GM12878 (cell line): Measurements from ENCODE around the gene ZNF700. TPM values are rescaled to one million over a fixed set of nuclear protein-coding genes. Genes with fewer than 3 reads are reported as not detected.

ENCODE experiments used
- ATAC-seq: fragments of 200-7000 bp; cut with Tn5 transposase; 3 replicates; pipeline ENCODE4 v1.9.1; 2020; ENCODE audit warnings: mild to moderate bottlenecking, moderate library complexity
- BruUV-seq: library from RNA; stranded (reverse); fragments of 400-500 nt; replicated peaks from 2 replicates; lab custom pipeline; 2021; lab: Mats Ljungman, UMichigan
- CTCF ChIA-PET: fragments of 300-600 bp; sonication (Branson Sonifier 250); formaldehyde crosslinking; extraction: SDS; loops from one replicate; lab custom pipeline; 2021; ENCODE audit warnings: inconsistent platforms; lab: Yijun Ruan, JAX
- POLR2A ChIA-PET: fragments of 350-600 bp; formaldehyde crosslinking; extraction: SDS; loops from one replicate; lab custom pipeline; 2021; ENCODE audit warnings: inconsistent platforms; lab: Charles Lee
- RAD21 ChIA-PET: fragments of 300-600 bp; sonication (Branson Sonifier 250); formaldehyde crosslinking; loops from one replicate; lab custom pipeline; 2023; ENCODE audit warnings: antibody characterized with exemption; ENCODE audit not compliant: unreplicated experiment; lab: Charles Lee
- SMC1A ChIA-PET: fragments of 300-600 bp; sonication (Branson Sonifier 250); formaldehyde crosslinking; loops from one replicate; lab custom pipeline; 2023; ENCODE audit not compliant: unreplicated experiment, uncharacterized antibody; lab: Charles Lee
- DNase-seq: peaks from one replicate; pipeline ENCODE4 v3.0.0-alpha.2; 2011; ENCODE audit warnings: low read depth, low spot score
- FAIRE-seq: peaks from 3 replicates; lab custom pipeline; 2011; peaks lifted over from hg19 to GRCh38; lab: Jason Lieb, UNC
- H2AFZ ChIP-seq: 2 replicates; pipeline ENCODE4 v1.6.0; 2011; ENCODE audit warnings: low read depth, low read length, control low read depth; ENCODE audit not compliant: control insufficient read depth
- H3K27ac ChIP-seq: 2 replicates; pipeline ENCODE4 v1.5.1; 2011; ENCODE audit warnings: control low read depth; ENCODE audit not compliant: control insufficient read depth, insufficient read depth
- H3K27me3 ChIP-seq, 2 experiments: replicated peaks in 1 of 2; 2 replicates each; pipeline versions ENCODE4 v1.6.0 to v1.6.1; 2011; ENCODE audit warnings: low read length in 1 of 2; ENCODE audit not compliant: control insufficient read depth in 2 of 2, insufficient read depth in 2 of 2
- H3K36me3 ChIP-seq, 2 experiments: 2 replicates each; pipeline ENCODE4 v1.5.1; 2011; ENCODE audit warnings: low read length in 1 of 2; ENCODE audit not compliant: control insufficient read depth in 2 of 2, insufficient read depth in 2 of 2
- H3K4me1 ChIP-seq: 2 replicates; pipeline ENCODE4 v1.6.1; 2011; ENCODE audit warnings: mild to moderate bottlenecking, low read length, moderate library complexity, mixed read lengths; ENCODE audit not compliant: control insufficient read depth, insufficient read depth
- H3K4me2 ChIP-seq: 2 replicates; pipeline ENCODE4 v1.6.0; 2011; ENCODE audit warnings: control low read depth; ENCODE audit not compliant: control insufficient read depth, insufficient read depth
- H3K4me3 ChIP-seq: fragments of 200-600 bp; sonication (generic); 2 replicates; pipeline ENCODE4 v1.5.1; 2016
- H3K79me2 ChIP-seq: 2 replicates; pipeline ENCODE4 v1.6.0; 2011; ENCODE audit warnings: low read length; ENCODE audit not compliant: control insufficient read depth, insufficient read depth
- H3K9ac ChIP-seq: 2 replicates; pipeline ENCODE4 v1.8.0; 2011; ENCODE audit warnings: low read length, control low read depth, mixed read lengths; ENCODE audit not compliant: control insufficient read depth, insufficient read depth
- H3K9me3 ChIP-seq: replicated peaks from 3 replicates; pipeline ENCODE4 v1.5.1; 2011; ENCODE audit warnings: mild to moderate bottlenecking, low read length; ENCODE audit not compliant: control insufficient read depth, insufficient read depth
- H4K20me1 ChIP-seq: 2 replicates; pipeline ENCODE4 v1.6.0; 2011; ENCODE audit not compliant: control insufficient read depth, insufficient read depth
- BMI1 ChIP-seq: fragments of 450-650 bp; IDR thresholded peaks from 2 replicates; pipeline ENCODE4 v1.6.1; 2016; ENCODE audit warnings: mild to moderate bottlenecking, moderate library complexity, borderline replicate concordance
- CBX5 ChIP-seq: sonication (generic); IDR thresholded peaks from 2 replicates; pipeline ENCODE4 v1.6.1; 2016; ENCODE audit warnings: low read depth, moderate library complexity, mild to moderate bottlenecking, inconsistent platforms
- CREM ChIP-seq: IDR thresholded peaks from 2 replicates; pipeline ENCODE4 v1.6.1; 2014; ENCODE audit warnings: antibody characterized with exemption, low read depth
- CTCF ChIP-seq, 3 experiments: IDR thresholded peaks in 2 of 3; conservative IDR thresholded peaks in 1 of 3; 2 replicates each; pipeline ENCODE4 v1.5.1; 2011; ENCODE audit warnings: low read depth in 3 of 3, low read length in 3 of 3, mild to moderate bottlenecking in 3 of 3, control low read depth in 2 of 3, moderate library complexity in 2 of 3, inconsistent platforms in 1 of 3, mixed read lengths in 1 of 3; ENCODE audit not compliant: control insufficient read depth in 2 of 3, insufficient read depth in 1 of 3; ENCODE audit errors: extremely low read depth in 1 of 3
- DPF2 ChIP-seq: fragments of 450-650 bp; IDR thresholded peaks from 2 replicates; pipeline ENCODE4 v1.6.1; 2017; ENCODE audit warnings: mild to moderate bottlenecking
- IKZF1 ChIP-seq: fragments of 450-650 bp; conservative IDR thresholded peaks from 2 replicates; pipeline ENCODE4 v1.6.1; 2017; ENCODE audit warnings: antibody characterized with exemption, mild to moderate bottlenecking
- KLF5 ChIP-seq: fragments of 450-650 bp; IDR thresholded peaks from 2 replicates; pipeline ENCODE4 v1.6.1; 2014; ENCODE audit warnings: mild to moderate bottlenecking; ENCODE audit not compliant: partially characterized antibody
- NFXL1 ChIP-seq: fragments of 450-650 bp; IDR thresholded peaks from 2 replicates; pipeline ENCODE4 v1.6.1; 2017; ENCODE audit warnings: antibody characterized with exemption, mild to moderate bottlenecking, borderline replicate concordance
- POU2F2 ChIP-seq: IDR thresholded peaks from 3 replicates; pipeline ENCODE4 v1.6.1; 2011; ENCODE audit warnings: low read depth, mild to moderate bottlenecking, low read length, borderline replicate concordance
- RAD21 ChIP-seq: IDR thresholded peaks from 2 replicates; pipeline ENCODE4 v1.6.1; 2011; ENCODE audit warnings: mild to moderate bottlenecking, low read depth, low read length, moderate library complexity; ENCODE audit not compliant: insufficient read depth
- REST ChIP-seq: IDR thresholded peaks from 2 replicates; pipeline ENCODE4 v1.6.1; 2012; ENCODE audit warnings: mild to moderate bottlenecking, low read depth, low read length
- RUNX3 ChIP-seq: IDR thresholded peaks from 2 replicates; pipeline ENCODE4 v1.6.1; 2012; ENCODE audit warnings: low read length, inconsistent platforms
- WGBS: methylation state at CpG from one replicate; pipeline ENCODE4 v1.1.6; 2016; ENCODE audit warnings: low lambda C conversion rate; ENCODE audit not compliant: insufficient replicate concordance, insufficient coverage; ENCODE audit errors: missing lambda C conversion rate; 5-methylcytosine and 5-hydroxymethylcytosine counted together
- in situ Hi-C: fragments of 300-500 bp; cut with MboI; formaldehyde crosslinking; loops from 9 replicates; pipeline ENCODE4 v1.14.3; 2018; ENCODE audit warnings: mixed read lengths
- intact Hi-C: fragments of 100-400 bp; cut with micrococcal nuclease; formaldehyde crosslinking; loops from one replicate; pipeline ENCODE4 v1.14.2; 2022; ENCODE audit not compliant: unreplicated experiment
- polyA plus RNA-seq, 11 experiments: library from polyadenylated mRNA; depleted of rRNA in 4 of 11; unstranded in 6 of 11; stranded (reverse) in 5 of 11; fragments of >200 nt; fragmentation: Nextera tagmentation in 4 of 11; fragmentation: Illumina TruSeq in 1 of 11; extraction: Ambion mirVana in 4 of 11; extraction: Trizol in 1 of 11; gene quantifications; 1 replicate in 1 of 11; 2 replicates in 10 of 11; pipeline versions ENCODE4 v1.2.1 to v1.2.3, GENCODE V29; 2011 to 2016; ENCODE audit warnings: inconsistent platforms in 2 of 11, missing spikeins in 2 of 11, low read depth in 1 of 11
- total RNA-seq, 4 experiments: library from RNA; depleted of rRNA in 3 of 4; stranded (reverse); fragments of >200 nt in 3 of 4; fragmentation: Illumina TruSeq in 1 of 4; extraction: Trizol in 1 of 4; gene quantifications; 2 replicates each; pipeline versions ENCODE4 v1.2.1 to v1.2.3, GENCODE V29; 2013 to 2021

Gene ZNF700
- total and polyA plus RNA-seq, 10 of the 15 experiments (the other 5 are each of a cell fraction or from before 2014, with no cell fraction given) = 6.7 to 16.0 (median 11.1) TPM

DNA sequence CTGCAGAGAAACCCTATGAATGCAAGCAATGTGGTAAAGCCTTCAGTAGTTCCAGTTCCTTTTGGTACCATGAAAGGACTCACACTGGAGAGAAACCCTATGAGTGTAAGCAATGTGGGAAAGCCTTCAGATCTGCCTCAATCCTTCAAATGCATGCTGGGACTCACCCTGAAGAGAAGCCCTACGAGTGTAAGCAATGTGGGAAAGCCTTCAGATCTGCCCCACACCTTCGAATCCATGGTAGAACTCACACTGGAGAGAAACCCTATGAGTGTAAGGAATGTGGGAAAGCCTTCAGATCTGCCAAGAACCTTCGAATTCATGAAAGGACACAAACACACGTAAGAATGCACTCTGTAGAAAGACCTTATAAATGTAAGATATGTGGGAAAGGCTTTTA, 54.6 kb downstream of the ZNF700 start:
- FAIRE-seq = no peak
- H3K27me3 ChIP-seq = no peaks in the 10 kb centered on the region
- H4K20me1 ChIP-seq = no peaks in the 10 kb centered on the region
- no peak for ATAC-seq
- no peak overlapping the region for H3K27ac ChIP-seq
- ChIA-PET CTCF (no interaction called here), SMC1A (interaction anchor here (0.6 kb wide), 1 partner anchor 282 kb away, joined by 3 read pairs; no protein-coding TSS in a partner anchor), POLR2A (no interaction called here), RAD21 (no interaction called here)
- H3K9ac ChIP-seq = no peak overlapping the region
- no peaks in the 10 kb centered on the region for H3K4me1 ChIP-seq
- no peak overlapping the region for H3K4me3 ChIP-seq
- no peak overlapping the region for H3K4me2 ChIP-seq
- no peak for DNase-seq
- TF ChIP-seq CBX5 = peak; percentile 91
- no peak for TF ChIP-seq RUNX3
- TF ChIP-seq KLF5 = peak; percentile 87
- intact Hi-C loops = no loop called here
- 44% methylated on average over 4 of the region's 4 CpGs for WGBS
- peaks cover 31% of the 10 kb centered on the region for H3K9me3 ChIP-seq
- H2AFZ ChIP-seq = no peak overlapping the region
- H3K79me2 ChIP-seq = no peaks in the 10 kb centered on the region
- in situ Hi-C loops = no loop called here
- no TSS peak for BruUV-seq
- H3K36me3 ChIP-seq = no peaks in the 10 kb centered on the region

DNA sequence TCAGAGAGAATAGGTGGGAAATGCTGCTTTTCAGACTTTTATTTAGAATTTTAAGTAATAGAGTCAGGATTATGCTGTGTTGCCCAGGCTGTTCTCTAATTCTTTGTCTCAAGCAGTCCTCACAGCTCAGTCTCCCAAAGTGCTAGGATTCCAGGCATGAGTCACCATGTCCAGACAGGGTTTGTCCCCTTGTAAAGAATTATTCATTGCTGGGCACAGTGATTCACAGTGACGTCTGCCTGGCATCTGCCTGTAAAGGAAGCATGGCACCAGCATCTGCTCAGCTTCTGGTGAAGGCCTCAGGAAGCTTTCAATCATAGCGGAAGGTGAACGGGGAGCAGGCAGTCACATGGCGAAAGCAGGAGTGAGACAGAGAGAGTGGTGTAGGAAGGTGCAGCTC, 57.6 kb downstream of the ZNF700 start:
- in situ Hi-C loops (no loop called here), intact Hi-C loops (no loop called here)
- Histone ChIP-seq H3K4me3 (no peak overlapping the region), H3K27ac (no peak overlapping the region), H3K36me3 (no peaks in the 10 kb centered on the region), H3K4me2 (no peak overlapping the region), H3K9me3 (peaks cover 26% of the 10 kb centered on the region), H2AFZ (no peak overlapping the region), H3K4me1 (no peaks in the 10 kb centered on the region), H3K27me3 (no peaks in the 10 kb centered on the region), H3K9ac (no peak overlapping the region), H3K79me2 (no peaks in the 10 kb centered on the region), H4K20me1 (no peaks in the 10 kb centered on the region)
- ATAC-seq (no peak), DNase-seq (no peak), FAIRE-seq (no peak)
- POLR2A ChIA-PET = interaction anchor here (0.6 kb wide), 1 partner anchor 54 kb away, joined by 4 read pairs; no protein-coding TSS in a partner anchor
- SMC1A ChIA-PET = interaction anchor here (0.6 kb wide), 1 partner anchor 473 kb away, joined by 3 read pairs; no protein-coding TSS in a partner anchor
- no TSS peak for BruUV-seq
- RAD21 ChIA-PET = interaction anchor here (0.9 kb wide), 1 partner anchor 58 kb away, joined by 5 read pairs; the partner anchor contains the start of gene ZNF700
- CTCF ChIA-PET = interaction anchor here (1.1 to 12.9 kb wide), 5 partner anchors 12 to 158 kb away, joined by 4 to 181 read pairs (median 6); partner anchors contain the start of genes ZNF20, ZNF700 and ZNF763
- 75% methylated on average over 4 of the region's 4 CpGs for WGBS
- no peak for TF ChIP-seq DPF2
- no peak for TF ChIP-seq CREM
- TF ChIP-seq CTCF (IDR thresholded peaks at IDR 0.05 in 2 of 3, conservative IDR thresholded peaks at IDR 0.05 in 1 of 3; ENCODE audit: control insufficient read depth in 2 of 3, extremely low read depth in 1 of 3, insufficient read depth in 1 of 3, low read depth in 3 of 3, low read length in 3 of 3) = no peak
- no peak for TF ChIP-seq REST
- TF ChIP-seq RAD21 = no peak
- TF ChIP-seq NFXL1 = no peak
- no peak for TF ChIP-seq BMI1
- no peak for TF ChIP-seq CBX5
- no peak for TF ChIP-seq IKZF1
- TF ChIP-seq POU2F2 = no peak
